HCT116 (cell line): ENCODE results near the gene ASCL4. TPM values are rescaled to one million over a fixed set of nuclear protein-coding genes. Genes with fewer than 3 reads are reported as not detected.

Source experiments
- ATAC-seq: fragments of 200-7000 bp; cut with Tn5 transposase; 2 replicates; pipeline ENCODE4 v1.9.1; 2020; ENCODE audit warnings: mild to moderate bottlenecking, moderate library complexity
- BruUV-seq: library from RNA; stranded (reverse); fragments of 400-500 nt; replicated peaks from 2 replicates; lab custom pipeline; 2021; lab: Mats Ljungman, UMichigan
- CTCF ChIA-PET: fragments of 300-600 bp; sonication (Branson Sonifier 250); formaldehyde crosslinking; loops from one replicate; lab custom pipeline; 2021; ENCODE audit warnings: antibody characterized with exemption; lab: Charles Lee
- POLR2A ChIA-PET: fragments of 300-600, 350-600 bp; sonication (Branson Sonifier 250); formaldehyde crosslinking; loops from one replicate; lab custom pipeline; 2021; ENCODE audit warnings: antibody characterized with exemption; lab: Charles Lee
- RAD21 ChIA-PET, 2 experiments: fragments of 300-600 bp; sonication (Branson Sonifier 250); formaldehyde crosslinking; loops; one replicate each; lab custom pipeline; 2023; ENCODE audit warnings: low total read pairs in 2 of 2; ENCODE audit not compliant: uncharacterized antibody in 2 of 2, unreplicated experiment in 2 of 2, low non-redundant PET in 1 of 2; lab: Charles Lee
- DNase-seq: peaks from one replicate; pipeline ENCODE4 v3.0.0-alpha.2; 2010; ENCODE audit warnings: low read depth, low spot score
- H2AFZ ChIP-seq: fragments of 200-600 bp; shearing (Covaris generic), sonication (generic); 2 replicates; pipeline ENCODE4 v1.6.1; 2017; ENCODE audit warnings: low read depth, mixed run types, mixed read lengths, antibody characterized with exemption, low read length; ENCODE audit not compliant: poor library complexity, severe bottlenecking
- H3K27ac ChIP-seq: 2 replicates; pipeline ENCODE4 v1.5.1; 2012; ENCODE audit warnings: low read depth, low read length
- H3K27me3 ChIP-seq: fragments of 200-600 bp; sonication (generic); 2 replicates; pipeline ENCODE4 v1.6.1; 2016; ENCODE audit warnings: mixed run types, low read length, mixed read lengths; ENCODE audit not compliant: insufficient read depth
- H3K36me3 ChIP-seq, 2 experiments: fragments of 200-500 bp in 1 of 2; fragments of 200-600 bp in 1 of 2; sonication (Bioruptor generic) in 1 of 2; sonication (generic) in 1 of 2; 2 replicates each; pipeline versions ENCODE4 v1.5.1 to v1.6.1; 2014 to 2016; ENCODE audit warnings: low read length in 2 of 2, inconsistent platforms in 1 of 2, mixed read lengths in 1 of 2, mixed run types in 1 of 2; ENCODE audit not compliant: insufficient read depth in 2 of 2, control insufficient read depth in 1 of 2
- H3K4me1 ChIP-seq, 2 experiments: fragments of 200-600 bp in 1 of 2; sonication (generic) in 1 of 2; 2 replicates each; pipeline versions ENCODE4 v1.5.1 to v1.6.1; 2012 to 2017; ENCODE audit warnings: low read length in 2 of 2, inconsistent platforms in 1 of 2, mild to moderate bottlenecking in 1 of 2, mixed read lengths in 1 of 2, mixed run types in 1 of 2, moderate library complexity in 1 of 2; ENCODE audit not compliant: insufficient read depth in 2 of 2, control insufficient read depth in 1 of 2
- H3K4me2 ChIP-seq: fragments of 200-600 bp; sonication (generic); 2 replicates; pipeline ENCODE4 v1.6.1; 2017; ENCODE audit warnings: mixed run types, low read length, mixed read lengths
- H3K4me3 ChIP-seq, 2 experiments: fragments of 200-600 bp in 1 of 2; sonication (generic) in 1 of 2; replicated peaks in 1 of 2; 2 replicates each; pipeline ENCODE4 v1.5.1; 2011 to 2016; ENCODE audit warnings: low read length in 2 of 2, control low read depth in 1 of 2, low read depth in 1 of 2, mild to moderate bottlenecking in 1 of 2, mixed read lengths in 1 of 2, mixed run types in 1 of 2
- H3K79me2 ChIP-seq: fragments of 200-600 bp; sonication (generic); 2 replicates; pipeline ENCODE4 v1.6.1; 2017; ENCODE audit warnings: mild to moderate bottlenecking, mixed run types, low read length, moderate library complexity, mixed read lengths; ENCODE audit not compliant: insufficient read depth
- H3K9ac ChIP-seq: fragments of 200-600 bp; sonication (generic); 2 replicates; pipeline ENCODE4 v1.6.1; 2016; ENCODE audit warnings: low read length, mixed read lengths
- H3K9me2 ChIP-seq: fragments of 200-600 bp; sonication (generic), shearing (Covaris generic); 2 replicates; pipeline ENCODE4 v1.6.1; 2017; ENCODE audit warnings: mixed run types, mild to moderate bottlenecking, moderate library complexity; ENCODE audit not compliant: insufficient read depth
- H3K9me3 ChIP-seq, 2 experiments: fragments of 200-500 bp in 1 of 2; fragments of 200-600 bp in 1 of 2; sonication (Bioruptor generic) in 1 of 2; sonication (generic) in 1 of 2; 2 replicates each; pipeline ENCODE4 v1.6.1; 2014 to 2017; ENCODE audit warnings: low read length in 2 of 2, mixed read lengths in 2 of 2, inconsistent platforms in 1 of 2, low read depth in 1 of 2, mild to moderate bottlenecking in 1 of 2, mixed run types in 1 of 2, moderate library complexity in 1 of 2; ENCODE audit not compliant: control insufficient read depth in 1 of 2, insufficient read depth in 1 of 2
- H4K20me1 ChIP-seq: fragments of 200-600 bp; sonication (generic), shearing (Covaris generic); 2 replicates; pipeline ENCODE4 v1.6.1; 2017; ENCODE audit warnings: mixed run types, mild to moderate bottlenecking, moderate library complexity; ENCODE audit not compliant: insufficient read depth
- CEBPB ChIP-seq: IDR thresholded peaks from 2 replicates; pipeline ENCODE4 v1.6.1; 2012; ENCODE audit warnings: low read depth
- EZH2 ChIP-seq: fragments of 200-600 bp; sonication (generic); IDR thresholded peaks from 2 replicates; pipeline ENCODE4 v1.6.1; 2017; ENCODE audit warnings: antibody characterized with exemption, mixed run types
- EZH2phosphoT487 ChIP-seq: fragments of 200-600 bp; IDR thresholded peaks from 2 replicates; pipeline ENCODE4 v1.6.1; 2018; ENCODE audit warnings: antibody characterized with exemption, borderline replicate concordance
- POLR2A ChIP-seq: IDR thresholded peaks from 2 replicates; pipeline ENCODE4 v1.7.0; 2011; ENCODE audit warnings: borderline replicate concordance; ENCODE audit not compliant: insufficient read depth, insufficient read length; ENCODE audit errors: extremely low read depth
- POLR2AphosphoS5 ChIP-seq: IDR thresholded peaks from 2 replicates; pipeline ENCODE4 v1.6.1; 2011; ENCODE audit warnings: mild to moderate bottlenecking, low read depth, low read length, moderate library complexity
- RAD21 ChIP-seq: IDR thresholded peaks from 2 replicates; pipeline ENCODE4 v1.6.1; 2012; ENCODE audit warnings: low read depth, mild to moderate bottlenecking
- REST ChIP-seq: IDR thresholded peaks from 2 replicates; pipeline ENCODE4 v1.6.1; 2012; ENCODE audit warnings: low read depth
- SIN3A ChIP-seq: IDR thresholded peaks from 2 replicates; pipeline ENCODE4 v1.6.1; 2012; ENCODE audit warnings: low read depth
- SRF ChIP-seq: IDR thresholded peaks from 2 replicates; pipeline ENCODE4 v1.6.1; 2012; ENCODE audit warnings: low read depth
- YY1 ChIP-seq: IDR thresholded peaks from 2 replicates; pipeline ENCODE4 v1.6.1; 2011; ENCODE audit warnings: low read length, low read depth, moderate library complexity, mild to moderate bottlenecking; ENCODE audit not compliant: insufficient replicate concordance; ENCODE audit errors: extremely low read depth
- ZBTB33 ChIP-seq: IDR thresholded peaks from 2 replicates; pipeline ENCODE4 v1.6.1; 2011; ENCODE audit warnings: mild to moderate bottlenecking, low read length, moderate library complexity; ENCODE audit not compliant: insufficient replicate concordance; ENCODE audit errors: extremely low read depth
- ZFX ChIP-seq: fragments of 450-650 bp; IDR thresholded peaks from 2 replicates; pipeline ENCODE4 v1.6.1; 2017
- intact Hi-C: fragments of 100-400 bp; cut with micrococcal nuclease; formaldehyde crosslinking; loops from 2 replicates; pipeline ENCODE4 v1.10.0; 2022
- total RNA-seq: library from RNA; stranded (reverse); gene quantifications from one replicate; pipeline ENCODE4 v1.2.1, GENCODE V29; 2021; ENCODE audit not compliant: unreplicated experiment

Gene ASCL4
- total RNA-seq, 1 experiment from 2014 or later: not detected

- DNase-seq: no peak
- ChIA-PET POLR2A (no interaction called here), RAD21 (no interaction called here), CTCF (no interaction called here)
- Histone ChIP-seq H3K9me2 (no peaks in the 10 kb centered on the region), H3K9me3 (no peaks in the 10 kb centered on the region), H3K4me2 (no peak overlapping the region), H3K36me3 (peaks cover 10 to 25% of the 10 kb centered on the region in 2 experiments), H3K27me3 (no peaks in the 10 kb centered on the region), H3K4me3 (no peak overlapping the region), H3K9ac (no peak overlapping the region), H3K4me1 (no peaks in the 10 kb centered on the region), H2AFZ (no peak overlapping the region), H3K79me2 (no peaks in the 10 kb centered on the region), H3K27ac (no peak overlapping the region), H4K20me1 (no peaks in the 10 kb centered on the region)
- intact Hi-C loops: no loop called here
- TF ChIP-seq ZBTB33: no peak
- no peak for TF ChIP-seq RAD21
- no peak; the same call in 1 of the 2 replicates for ATAC-seq
- no TSS peak for BruUV-seq
Observed at GRCh38 chr12:107730618-107731341, 43.7 kb upstream of the ASCL4 start.

- Histone ChIP-seq H2AFZ (no peak overlapping the region), H3K27ac (no peak overlapping the region), H3K4me1 (no peaks in the 10 kb centered on the region), H4K20me1 (no peaks in the 10 kb centered on the region), H3K4me3 (no peak overlapping the region), H3K4me2 (no peak overlapping the region), H3K9me2 (no peaks in the 10 kb centered on the region), H3K36me3 (peaks cover 12 to 30% of the 10 kb centered on the region in 2 experiments), H3K9ac (no peak overlapping the region), H3K79me2 (no peaks in the 10 kb centered on the region), H3K9me3 (no peaks in the 10 kb centered on the region), H3K27me3 (no peaks in the 10 kb centered on the region)
- DNase-seq: no peak
- CTCF ChIA-PET: no interaction called here
- ATAC-seq: no peak
- intact Hi-C loops: no loop called here
- BruUV-seq: TSS peak; percentile 8
- POLR2A ChIA-PET: no interaction called here
- RAD21 ChIA-PET: no interaction called here
- no peak for TF ChIP-seq SIN3A
- no peak for TF ChIP-seq POLR2A
- TF ChIP-seq ZBTB33: no peak
- no peak for TF ChIP-seq EZH2
- no peak for TF ChIP-seq ZFX
- no peak for TF ChIP-seq EZH2phosphoT487
- no peak for TF ChIP-seq YY1
- TF ChIP-seq REST: no peak
- no peak for TF ChIP-seq CEBPB
- no peak for TF ChIP-seq POLR2AphosphoS5
- TF ChIP-seq SRF: no peak
Observed at GRCh38 chr12:107731366-107731765, 43.1 kb upstream of the ASCL4 start.
